Measurements from ENCODE around the gene DTNA. TPM values are rescaled to one million over a fixed set of nuclear protein-coding genes. Genes with fewer than 3 reads are reported as not detected.

Gene DTNA
- total RNA-seq (2022; extraction: Qiagen RNA extraction), result 0.14 to 0.29 TPM (median 0.23 TPM) in 5 replicates

DNA sequence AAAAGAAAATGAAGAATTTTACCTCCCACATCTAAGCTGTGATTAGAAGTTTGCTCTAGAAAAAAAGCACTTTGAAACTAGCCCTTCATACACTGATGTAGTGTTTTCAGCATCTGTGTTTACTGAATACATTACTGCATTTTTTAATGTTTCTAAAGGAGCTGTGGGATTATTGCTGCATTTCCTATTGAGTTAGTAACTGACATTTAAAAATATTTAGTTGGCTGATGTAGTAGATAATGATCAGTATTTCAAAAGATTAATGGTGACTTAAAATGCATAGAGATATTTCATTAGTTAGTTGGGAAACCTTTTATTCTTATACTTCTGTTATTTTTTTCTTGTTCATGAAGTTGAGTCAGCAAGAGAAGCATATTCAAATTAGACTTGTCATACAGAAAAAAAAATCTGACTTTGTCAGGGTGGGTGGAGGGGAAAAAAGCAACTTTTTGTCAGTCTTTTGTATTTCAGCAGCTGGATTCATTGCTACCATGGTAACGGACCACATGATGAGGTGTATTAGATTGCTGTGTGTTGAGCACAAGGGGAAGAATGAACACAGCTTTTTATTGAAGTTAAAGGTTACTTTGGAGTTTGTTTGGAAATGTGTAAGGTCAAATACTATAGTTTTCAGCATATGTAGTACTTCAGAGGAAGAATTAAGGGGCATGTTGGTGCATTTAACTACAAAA is at the start of gene DTNA:
Gene DTNA (plus strand): TSS at position 549 of the 692 bp plus-strand sequence. CDS start 45,679 bp downstream, outside the sequence.

